Karpas-422 (cell line): ENCODE results near the gene GPR160. TPM values are rescaled to one million over a fixed set of nuclear protein-coding genes. Genes with fewer than 3 reads are reported as not detected.

ENCODE experiments used
- DNase-seq: peaks from one replicate; pipeline ENCODE4 v3.0.0-alpha.2; 2015
- H2AFZ ChIP-seq: fragments of 200-600 bp; sonication (generic); 2 replicates; pipeline ENCODE4 v1.6.1; 2014; ENCODE audit warnings: antibody characterized with exemption, low read length, mixed read lengths
- H3K27ac ChIP-seq: fragments of 200-600 bp; sonication (generic); 2 replicates; pipeline ENCODE4 v1.5.1; 2014; ENCODE audit warnings: mild to moderate bottlenecking, low read length, moderate library complexity
- H3K27me3 ChIP-seq: fragments of 200-600 bp; sonication (generic); 2 replicates; pipeline ENCODE4 v1.6.1; 2014; ENCODE audit warnings: low read length, mixed read lengths
- H3K36me3 ChIP-seq: fragments of 200-600 bp; sonication (generic); 2 replicates; pipeline ENCODE4 v1.6.1; 2014; ENCODE audit warnings: low read length, mixed read lengths; ENCODE audit not compliant: insufficient read depth
- H3K4me1 ChIP-seq: fragments of 200-600 bp; sonication (generic); 2 replicates; pipeline ENCODE4 v1.6.1; 2014; ENCODE audit warnings: mild to moderate bottlenecking, low read length, mixed read lengths
- H3K4me2 ChIP-seq: fragments of 200-600 bp; sonication (generic); 2 replicates; pipeline ENCODE4 v1.6.1; 2014; ENCODE audit warnings: low read length, low read depth, mild to moderate bottlenecking; ENCODE audit not compliant: poor library complexity, severe bottlenecking
- H3K4me3 ChIP-seq: fragments of 200-600 bp; sonication (generic); 2 replicates; pipeline ENCODE4 v1.5.1; 2014; ENCODE audit warnings: mild to moderate bottlenecking, antibody characterized with exemption, low read length, mixed read lengths
- H3K79me2 ChIP-seq: fragments of 200-600 bp; sonication (generic); 2 replicates; pipeline ENCODE4 v1.6.1; 2014; ENCODE audit warnings: mild to moderate bottlenecking, low read length, mixed read lengths
- H3K9ac ChIP-seq: fragments of 200-600 bp; sonication (generic); 2 replicates; pipeline ENCODE4 v1.6.0; 2014; ENCODE audit warnings: low read length
- H3K9me2 ChIP-seq: fragments of 200-600 bp; sonication (generic), shearing (Covaris generic); replicated peaks from 2 replicates; pipeline ENCODE4 v1.6.0; 2014; ENCODE audit warnings: mild to moderate bottlenecking, low read length, moderate library complexity; ENCODE audit not compliant: insufficient read depth
- H3K9me3 ChIP-seq: fragments of 300-700, 200-600 bp; sonication (generic); 2 replicates; pipeline ENCODE4 v1.6.1; 2014; ENCODE audit warnings: low read length, mixed read lengths
- H4K20me1 ChIP-seq: fragments of 200-600 bp; sonication (generic); 2 replicates; pipeline ENCODE4 v1.6.1; 2014; ENCODE audit warnings: mild to moderate bottlenecking, antibody characterized with exemption, low read length, low read depth; ENCODE audit not compliant: insufficient read depth
- total RNA-seq: library from RNA; depleted of rRNA; stranded (reverse); fragments of >200 nt; shearing (Covaris generic); gene quantifications from 2 replicates; pipeline ENCODE4 v1.2.3, GENCODE V29; 2014; ENCODE audit warnings: low replicate concordance

Gene GPR160
- total RNA-seq, 1 experiment from 2014 or later, result 94.6 TPM

DNA sequence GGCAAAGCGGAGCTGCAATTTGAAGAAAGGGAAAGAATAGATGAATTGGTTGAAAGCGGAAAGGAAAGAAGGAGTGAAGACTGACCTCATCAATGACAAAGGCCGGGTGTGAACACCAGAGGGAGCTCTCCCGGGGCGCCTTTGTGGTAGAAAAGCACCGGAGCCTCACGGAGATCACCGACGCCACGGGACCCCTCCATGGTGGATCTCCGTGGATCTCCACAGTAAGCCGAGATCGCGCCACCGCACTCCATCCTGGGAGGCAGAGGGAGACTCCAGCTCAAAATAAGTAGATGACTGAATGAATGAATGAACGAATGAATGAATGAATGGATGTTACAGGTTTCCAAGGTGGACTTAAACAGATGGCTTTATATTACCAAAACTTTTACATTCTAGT lies 25.0 kb downstream of the GPR160 start:
- H3K9ac ChIP-seq, result no peak overlapping the region
- peaks cover 28% of the 10 kb centered on the region for H3K4me1 ChIP-seq
- H3K79me2 ChIP-seq, result peaks cover 26% of the 10 kb centered on the region
- no peak overlapping the region for H3K4me3 ChIP-seq
- DNase-seq, result no peak
- H2AFZ ChIP-seq, result no peak overlapping the region
- no peaks in the 10 kb centered on the region for H3K27me3 ChIP-seq
- no peaks in the 10 kb centered on the region for H3K9me3 ChIP-seq
- H3K4me2 ChIP-seq, result no peak overlapping the region
- H3K9me2 ChIP-seq, result no peaks in the 10 kb centered on the region
- H3K36me3 ChIP-seq, result peaks cover 3% of the 10 kb centered on the region; the same call in 1 of the 2 replicates
- H4K20me1 ChIP-seq, result no peaks in the 10 kb centered on the region
- H3K27ac ChIP-seq, result no peak overlapping the region

DNA sequence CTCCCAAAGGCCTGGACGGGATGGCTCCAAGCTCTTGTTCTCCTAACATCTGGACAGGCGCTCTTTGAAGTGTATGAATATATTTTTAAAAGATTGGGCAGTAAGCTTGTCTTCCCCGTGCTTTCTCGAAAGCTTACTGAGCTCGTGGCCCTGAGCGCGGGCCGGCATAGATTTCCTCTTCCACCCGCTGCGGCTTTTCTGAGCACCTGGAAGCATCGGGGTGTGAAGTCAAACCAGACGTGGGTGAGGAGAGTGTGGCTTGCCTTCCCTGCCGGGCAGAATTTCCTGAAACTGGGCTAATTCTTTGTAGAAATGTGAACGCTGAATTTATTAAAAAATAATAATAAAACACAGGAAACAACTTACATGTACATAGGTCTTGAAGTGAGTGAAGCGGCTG lies 25.9 kb downstream of the GPR160 start:
- no peak overlapping the region for H2AFZ ChIP-seq
- H3K36me3 ChIP-seq, result peaks cover 3% of the 10 kb centered on the region; the same call in 1 of the 2 replicates
- no peaks in the 10 kb centered on the region for H4K20me1 ChIP-seq
- H3K9me2 ChIP-seq, result no peaks in the 10 kb centered on the region
- no peak overlapping the region for H3K27ac ChIP-seq
- no peaks in the 10 kb centered on the region for H3K27me3 ChIP-seq
- H3K4me1 ChIP-seq, result peaks cover 19% of the 10 kb centered on the region
- no peak overlapping the region for H3K9ac ChIP-seq
- peaks cover 20% of the 10 kb centered on the region for H3K79me2 ChIP-seq
- no peaks in the 10 kb centered on the region for H3K9me3 ChIP-seq
- no peak for DNase-seq
- H3K4me2 ChIP-seq, result no peak overlapping the region
- no peak overlapping the region for H3K4me3 ChIP-seq

DNA sequence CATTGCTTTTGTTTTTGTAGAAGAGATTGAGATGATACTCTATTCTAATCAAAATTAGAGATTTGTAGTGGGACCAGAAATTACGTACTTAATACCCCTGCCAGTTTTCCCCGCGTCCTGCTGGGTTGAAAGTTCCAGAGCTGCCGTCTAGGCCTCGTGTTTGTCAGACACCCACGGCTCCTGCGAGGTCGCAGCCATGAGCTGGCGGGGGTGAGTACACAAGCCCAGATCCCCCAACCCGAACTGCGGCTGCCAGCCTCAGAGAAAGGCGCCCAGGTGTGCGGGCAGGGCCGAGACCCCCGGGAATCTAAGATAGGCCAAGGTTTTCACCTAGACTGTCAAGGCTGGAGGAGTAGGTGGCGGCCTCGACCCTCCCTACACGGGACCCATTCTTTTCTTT lies 26.3 kb downstream of the GPR160 start:
- H3K9me2 ChIP-seq, result no peaks in the 10 kb centered on the region
- H4K20me1 ChIP-seq, result no peaks in the 10 kb centered on the region
- peaks cover 15% of the 10 kb centered on the region for H3K4me1 ChIP-seq
- no peak overlapping the region for H3K4me3 ChIP-seq
- DNase-seq, result no peak
- H3K27me3 ChIP-seq, result no peaks in the 10 kb centered on the region
- peaks cover 19% of the 10 kb centered on the region for H3K79me2 ChIP-seq
- H3K36me3 ChIP-seq, result peaks cover 3% of the 10 kb centered on the region; the same call in 1 of the 2 replicates
- no peak overlapping the region for H3K4me2 ChIP-seq
- H3K27ac ChIP-seq, result no peak overlapping the region
- H3K9me3 ChIP-seq, result no peaks in the 10 kb centered on the region
- H3K9ac ChIP-seq, result no peak overlapping the region
- no peak overlapping the region for H2AFZ ChIP-seq

DNA sequence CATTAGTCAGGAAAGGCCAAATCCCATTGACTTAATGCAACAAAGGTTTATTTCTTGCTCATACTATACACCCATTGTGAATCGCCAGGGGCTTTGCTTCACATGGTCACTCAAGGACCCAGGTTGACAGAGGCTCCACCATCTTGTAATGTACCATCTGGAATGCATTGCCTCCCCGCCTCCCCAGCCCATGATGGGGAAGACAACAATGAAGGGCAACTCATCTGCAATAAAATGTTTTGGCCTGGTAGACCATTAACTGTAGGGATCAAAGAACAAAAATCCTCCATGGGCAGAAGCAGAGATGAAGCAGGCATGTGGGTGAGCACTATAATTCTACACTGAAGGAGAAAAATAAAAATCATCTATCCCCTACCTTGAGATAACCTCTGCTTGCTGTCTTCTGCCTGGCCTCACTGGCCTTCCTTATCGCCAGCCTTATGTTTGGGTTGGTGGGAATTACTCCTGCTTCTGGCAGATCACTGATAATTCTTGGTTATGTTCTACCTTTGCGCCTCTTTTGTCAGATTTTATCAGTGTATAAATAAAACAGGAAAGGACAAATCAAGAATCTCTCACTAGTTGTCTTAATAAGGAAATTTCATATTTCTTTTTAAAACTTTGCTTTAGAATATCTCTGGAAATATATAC lies 37.8 kb downstream of the GPR160 start:
- DNase-seq, result no peak
- Histone ChIP-seq H3K9me2 (no peaks in the 10 kb centered on the region), H4K20me1 (no peaks in the 10 kb centered on the region), H3K36me3 (peaks cover 26% of the 10 kb centered on the region), H2AFZ (no peak overlapping the region), H3K4me1 (peaks cover 37% of the 10 kb centered on the region), H3K79me2 (peaks cover 16% of the 10 kb centered on the region; the same call in 1 of the 2 replicates), H3K4me3 (no peak overlapping the region), H3K9me3 (peaks cover 4% of the 10 kb centered on the region; the same call in 1 of the 2 replicates), H3K27ac (peak overlapping the region; percentile 76), H3K9ac (peak overlapping the region; percentile 15), H3K4me2 (peak overlapping the region; percentile 48), H3K27me3 (no peaks in the 10 kb centered on the region)

DNA sequence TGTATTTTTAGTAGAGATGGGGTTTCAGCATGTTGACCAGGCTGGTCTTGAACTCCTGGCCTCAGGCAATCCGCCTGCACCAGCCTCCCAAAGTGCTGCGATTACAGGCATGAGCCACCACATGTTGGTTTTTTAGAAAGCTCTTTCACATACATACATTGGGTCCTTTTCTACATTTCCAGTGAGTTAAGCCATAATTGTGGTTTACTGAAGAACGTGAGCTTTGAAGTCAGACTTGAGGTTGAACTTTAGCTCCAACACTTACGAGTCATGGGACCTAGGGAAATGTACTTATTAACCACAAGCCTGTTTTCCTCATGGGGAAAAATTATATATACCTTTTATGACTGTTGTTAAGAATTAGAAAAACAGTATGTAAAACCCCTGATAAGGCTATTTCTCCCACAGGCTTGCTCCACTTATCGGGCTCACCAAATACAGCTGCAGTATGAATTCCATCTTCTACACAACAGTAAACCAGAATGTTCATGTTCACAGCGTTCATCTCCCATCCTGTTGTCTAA lies 39.0 kb downstream of the GPR160 start:
- no peak overlapping the region for H3K9ac ChIP-seq
- H3K27me3 ChIP-seq, result no peaks in the 10 kb centered on the region
- DNase-seq, result no peak
- no peaks in the 10 kb centered on the region for H4K20me1 ChIP-seq
- H3K79me2 ChIP-seq, result peaks cover 11% of the 10 kb centered on the region; the same call in 1 of the 2 replicates
- H3K27ac ChIP-seq, result peak overlapping the region; percentile 76
- no peaks in the 10 kb centered on the region for H3K9me2 ChIP-seq
- peaks cover 4% of the 10 kb centered on the region; the same call in 1 of the 2 replicates for H3K9me3 ChIP-seq
- no peak overlapping the region for H3K4me2 ChIP-seq
- H3K4me1 ChIP-seq, result peaks cover 37% of the 10 kb centered on the region
- H3K36me3 ChIP-seq, result peaks cover 28% of the 10 kb centered on the region
- no peak overlapping the region for H3K4me3 ChIP-seq
- no peak overlapping the region for H2AFZ ChIP-seq

DNA sequence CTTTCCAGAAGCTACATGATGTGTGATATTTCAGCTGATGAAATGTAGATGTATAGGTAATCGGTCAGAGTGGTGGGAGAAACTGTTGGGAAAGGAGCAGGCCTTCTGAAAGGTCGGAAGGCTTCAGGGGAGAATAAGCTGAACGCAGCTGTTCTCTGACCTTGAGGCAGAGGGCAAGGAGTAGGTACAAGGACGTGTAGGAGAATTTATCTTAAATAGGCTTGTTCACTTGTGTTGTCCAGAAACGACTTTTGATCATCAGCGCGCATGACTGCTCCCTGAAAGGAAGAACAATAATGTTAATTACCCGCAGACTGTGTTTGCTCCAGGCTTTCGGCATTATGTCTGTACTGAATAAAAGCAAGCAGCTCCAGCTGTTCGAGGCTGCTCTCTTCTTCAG lies 39.6 kb downstream of the GPR160 start:
- no peak overlapping the region for H3K4me3 ChIP-seq
- H3K27ac ChIP-seq, result peak overlapping the region; percentile 76
- no peak overlapping the region for H2AFZ ChIP-seq
- no peaks in the 10 kb centered on the region for H4K20me1 ChIP-seq
- H3K9ac ChIP-seq, result no peak overlapping the region
- peaks cover 11% of the 10 kb centered on the region; the same call in 1 of the 2 replicates for H3K79me2 ChIP-seq
- H3K4me2 ChIP-seq, result no peak overlapping the region
- no peaks in the 10 kb centered on the region for H3K27me3 ChIP-seq
- H3K4me1 ChIP-seq, result peaks cover 37% of the 10 kb centered on the region
- peaks cover 4% of the 10 kb centered on the region; the same call in 1 of the 2 replicates for H3K9me3 ChIP-seq
- peaks cover 30% of the 10 kb centered on the region for H3K36me3 ChIP-seq
- no peaks in the 10 kb centered on the region for H3K9me2 ChIP-seq
- no peak for DNase-seq

DNA sequence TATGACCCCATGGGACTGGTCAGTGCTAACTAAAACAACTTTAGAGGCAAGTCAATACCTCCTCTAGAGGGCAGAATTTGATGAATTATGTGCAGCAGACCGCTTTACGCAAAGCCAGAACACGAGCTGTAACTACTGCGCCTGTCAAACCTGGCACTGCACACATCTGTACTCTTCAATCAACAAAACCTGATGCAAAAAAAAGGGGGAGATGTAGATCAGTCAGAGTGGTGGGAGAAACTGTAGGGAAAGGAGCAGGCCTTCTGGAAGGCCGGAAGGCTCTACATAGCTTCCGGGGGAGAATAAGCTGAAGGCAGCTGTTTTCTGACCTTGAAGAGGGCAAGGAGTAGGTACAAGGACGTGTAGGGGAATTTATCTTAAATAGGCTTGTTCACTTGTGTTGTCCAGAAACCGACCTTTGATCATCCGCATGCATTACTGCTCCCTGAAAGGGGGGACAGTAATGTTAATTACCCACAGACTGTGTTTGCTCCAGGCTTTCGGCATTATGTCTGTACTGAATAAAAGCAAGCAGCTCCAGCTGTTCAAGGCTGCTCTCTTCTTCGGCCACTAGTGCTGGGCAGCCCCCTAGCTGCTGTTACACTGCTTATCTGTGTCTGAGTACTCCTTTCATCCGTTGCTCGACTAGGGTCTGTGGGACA lies 41.0 kb downstream of the GPR160 start:
- Histone ChIP-seq H3K9ac (no peak overlapping the region), H3K4me2 (no peak overlapping the region), H3K36me3 (peaks cover 26% of the 10 kb centered on the region)

DNA sequence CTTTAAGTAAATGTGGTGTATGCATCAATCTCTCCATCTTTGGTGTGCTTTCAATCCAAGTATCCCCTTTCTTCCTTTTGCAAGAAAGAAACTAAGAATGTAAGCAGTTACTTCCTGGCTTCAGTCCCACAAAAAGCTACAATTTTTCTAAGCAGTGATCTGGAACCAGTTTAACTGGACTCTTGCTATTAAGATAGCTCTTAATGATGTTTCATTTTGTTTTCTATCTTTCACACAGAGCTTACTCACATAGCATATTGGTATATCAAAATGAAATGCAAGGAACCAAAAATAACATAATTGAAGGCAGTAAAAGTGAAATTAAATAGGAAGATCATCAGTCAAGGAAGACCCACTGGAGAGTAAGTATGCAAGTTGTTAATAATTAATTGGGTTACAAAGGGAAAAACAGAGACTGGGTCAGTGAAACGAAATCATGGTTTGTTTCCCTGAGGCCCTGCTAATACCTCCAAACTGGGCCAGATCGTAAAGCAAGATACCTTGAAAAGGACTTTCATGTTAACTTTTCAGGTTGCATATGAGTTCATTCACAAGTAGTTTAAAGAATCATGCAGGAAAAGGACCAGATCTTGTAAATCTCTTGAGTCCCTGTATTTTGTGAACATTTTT lies 41.9 kb downstream of the GPR160 start:
- Histone ChIP-seq H3K27me3 (no peaks in the 10 kb centered on the region), H3K79me2 (peaks cover 11% of the 10 kb centered on the region), H3K9ac (no peak overlapping the region), H3K9me3 (no peaks in the 10 kb centered on the region), H3K27ac (peak overlapping the region; percentile 63), H3K4me1 (peaks cover 57% of the 10 kb centered on the region), H3K9me2 (no peaks in the 10 kb centered on the region), H3K4me3 (no peak overlapping the region), H3K36me3 (peaks cover 35% of the 10 kb centered on the region), H4K20me1 (no peaks in the 10 kb centered on the region), H2AFZ (no peak overlapping the region), H3K4me2 (no peak overlapping the region)
- no peak for DNase-seq

More for the DNA sequence above, 41.0 kb downstream of the GPR160 start:
- Histone ChIP-seq H2AFZ (no peak overlapping the region), H3K4me1 (peaks cover 48% of the 10 kb centered on the region), H3K9me2 (no peaks in the 10 kb centered on the region), H4K20me1 (no peaks in the 10 kb centered on the region), H3K27me3 (no peaks in the 10 kb centered on the region), H3K79me2 (peaks cover 12% of the 10 kb centered on the region; the same call in 1 of the 2 replicates), H3K9me3 (no peaks in the 10 kb centered on the region), H3K4me3 (no peak overlapping the region), H3K27ac (peak overlapping the region; percentile 63)
- no peak for DNase-seq
